NK-92 (cell line): Measurements from ENCODE around the gene TRIM73.
"Not testable (repeated sequence)": the region's sequence is repeated elsewhere in the genome, so short reads cannot be mapped to it uniquely, and the experiment has no call there.

Experiments
- DNase-seq: peaks from one replicate; lab custom pipeline; 2025; ENCODE audit not compliant: unreplicated experiment; lab: John Stamatoyannopoulos, UW

The TRIM73 gene

GRCh38 chr7:75395329-75395728, at the start of gene TRIM73:
TRIM73 (plus strand) TSS chr7:75395629; CDS start chr7:75398934, 3,305 bp downstream.
- not testable (repeated sequence) for DNase-seq

- not testable (repeated sequence) for DNase-seq
Observed at GRCh38 chr7:75358671-75359541, 36.5 kb upstream of the TRIM73 start.

- DNase-seq: not testable (repeated sequence)
Observed at GRCh38 chr7:75359542-75359848, 35.9 kb upstream of the TRIM73 start.

- not testable (repeated sequence) for DNase-seq
Observed at GRCh38 chr7:75364079-75364478, 31.4 kb upstream of the TRIM73 start.

GRCh38 chr7:75366643-75367042, 28.8 kb upstream of the TRIM73 start:
- not testable (repeated sequence) for DNase-seq

- DNase-seq: not testable (repeated sequence)
Observed at GRCh38 chr7:75367313-75367712, 28.1 kb upstream of the TRIM73 start.

GRCh38 chr7:75374144-75374518, 21.3 kb upstream of the TRIM73 start:
- DNase-seq: not testable (repeated sequence)

- not testable (repeated sequence) for DNase-seq
Observed at GRCh38 chr7:75374519-75375317, 20.7 kb upstream of the TRIM73 start.

- DNase-seq: not testable (repeated sequence)
Observed at GRCh38 chr7:75393194-75393593, 2.2 kb upstream of the TRIM73 start.

GRCh38 chr7:75397865-75398264, 2.4 kb downstream of the TRIM73 start:
- not testable (repeated sequence) for DNase-seq

GRCh38 chr7:75398771-75399700, 3.6 kb downstream of the TRIM73 start:
- not testable (repeated sequence) for DNase-seq

GRCh38 chr7:75400575-75400974, 5.1 kb downstream of the TRIM73 start:
- not testable (repeated sequence) for DNase-seq

GRCh38 chr7:75403455-75404443, 8.3 kb downstream of the TRIM73 start:
- DNase-seq: not testable (repeated sequence)

- DNase-seq: not testable (repeated sequence)
Observed at GRCh38 chr7:75404663-75405062, 9.2 kb downstream of the TRIM73 start.

- DNase-seq: not testable (repeated sequence)
Observed at GRCh38 chr7:75409880-75410822, 14.7 kb downstream of the TRIM73 start.

GRCh38 chr7:75410823-75411173, 15.4 kb downstream of the TRIM73 start:
- DNase-seq: not testable (repeated sequence)

GRCh38 chr7:75414204-75414603, 18.8 kb downstream of the TRIM73 start:
- DNase-seq: not testable (repeated sequence)

- DNase-seq: not testable (repeated sequence)
Observed at GRCh38 chr7:75414708-75415427, 19.4 kb downstream of the TRIM73 start.
